Keratinocyte (primary cell): ENCODE results near the gene IL37.
"Not testable (repeated sequence)": the region's sequence is repeated elsewhere in the genome, so short reads cannot be mapped to it uniquely, and the experiment has no call there.

Experiments used
- EZH2 ChIP-seq: IDR thresholded peaks from one replicate; pipeline ENCODE4 v1.6.1; 2012; ENCODE audit warnings: inconsistent platforms, mild to moderate bottlenecking, low read length, moderate library complexity
- TF ChIP-seq, protein P1 (sequence below), 3 experiments: IDR thresholded peaks in 1 of 3; conservative IDR thresholded peaks in 1 of 3; optimal IDR thresholded peaks in 1 of 3; 2 replicates in 2 of 3; 3 replicates in 1 of 3; pipeline versions ENCODE3 to v1.5.1; 2011; ENCODE audit warnings: low read length in 3 of 3, mild to moderate bottlenecking in 3 of 3, moderate library complexity in 2 of 3, control low read depth in 1 of 3, inconsistent platforms in 1 of 3; ENCODE audit not compliant: insufficient read depth in 2 of 3; ENCODE audit errors: extremely low read depth in 1 of 3

- TF ChIP-seq, protein P1, sequence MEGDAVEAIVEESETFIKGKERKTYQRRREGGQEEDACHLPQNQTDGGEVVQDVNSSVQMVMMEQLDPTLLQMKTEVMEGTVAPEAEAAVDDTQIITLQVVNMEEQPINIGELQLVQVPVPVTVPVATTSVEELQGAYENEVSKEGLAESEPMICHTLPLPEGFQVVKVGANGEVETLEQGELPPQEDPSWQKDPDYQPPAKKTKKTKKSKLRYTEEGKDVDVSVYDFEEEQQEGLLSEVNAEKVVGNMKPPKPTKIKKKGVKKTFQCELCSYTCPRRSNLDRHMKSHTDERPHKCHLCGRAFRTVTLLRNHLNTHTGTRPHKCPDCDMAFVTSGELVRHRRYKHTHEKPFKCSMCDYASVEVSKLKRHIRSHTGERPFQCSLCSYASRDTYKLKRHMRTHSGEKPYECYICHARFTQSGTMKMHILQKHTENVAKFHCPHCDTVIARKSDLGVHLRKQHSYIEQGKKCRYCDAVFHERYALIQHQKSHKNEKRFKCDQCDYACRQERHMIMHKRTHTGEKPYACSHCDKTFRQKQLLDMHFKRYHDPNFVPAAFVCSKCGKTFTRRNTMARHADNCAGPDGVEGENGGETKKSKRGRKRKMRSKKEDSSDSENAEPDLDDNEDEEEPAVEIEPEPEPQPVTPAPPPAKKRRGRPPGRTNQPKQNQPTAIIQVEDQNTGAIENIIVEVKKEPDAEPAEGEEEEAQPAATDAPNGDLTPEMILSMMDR (optimal IDR thresholded peaks at IDR 0.05 in 1 of 3, IDR thresholded peaks at IDR 0.05 in 1 of 3, conservative IDR thresholded peaks at IDR 0.05 in 1 of 3; ENCODE audit: extremely low read depth in 1 of 3, insufficient read depth in 2 of 3, low read length in 3 of 3) = not testable (repeated sequence)
- TF ChIP-seq EZH2 = not testable (repeated sequence)
These were observed 23.2 kb downstream of the IL37 start for GRCh38 chr2:112934117-112934516.
